HepG2 (cell line): ENCODE results near the gene NTSR2. TPM values are rescaled to one million over a fixed set of nuclear protein-coding genes. Genes with fewer than 3 reads are reported as not detected.

ENCODE experiments used
- ATAC-seq: fragments of 200-7000 bp; cut with Tn5 transposase; 3 replicates; pipeline ENCODE4 v1.9.1; 2020; ENCODE audit warnings: mild to moderate bottlenecking, moderate library complexity
- BruUV-seq: library from RNA; stranded (reverse); fragments of 400-500 nt; replicated peaks from 2 replicates; lab custom pipeline; 2021; lab: Mats Ljungman, UMichigan
- CTCF ChIA-PET: fragments of 300-600 bp; formaldehyde crosslinking; extraction: SDS; loops from one replicate; lab custom pipeline; 2021; ENCODE audit warnings: low total read pairs, inconsistent platforms, low intra/inter-chr PET ratio; lab: Yijun Ruan, JAX
- POLR2A ChIA-PET: fragments of 350-600 bp; sonication (Branson Sonifier 250); formaldehyde crosslinking; loops from one replicate; lab custom pipeline; 2020; ENCODE audit warnings: antibody characterized with exemption, inconsistent platforms; lab: Yijun Ruan, JAX
- DNase-seq: peaks from one replicate; pipeline ENCODE4 v3.0.0-alpha.2; 2015; ENCODE audit warnings: low spot score
- FAIRE-seq: peaks from 3 replicates; lab custom pipeline; 2011; peaks lifted over from hg19 to GRCh38; lab: Jason Lieb, UNC
- H2AFZ ChIP-seq: one replicate; pipeline ENCODE4 v1.6.1; 2011; ENCODE audit warnings: low read length, inconsistent platforms
- H3K27ac ChIP-seq: fragments of 300-600 bp; 3 replicates; pipeline ENCODE4 v1.8.0; 2011; ENCODE audit warnings: mixed run types, mild to moderate bottlenecking, mixed read lengths, low read length, inconsistent platforms; ENCODE audit not compliant: insufficient read depth; ENCODE audit errors: extremely low read length
- H3K27me3 ChIP-seq, 2 experiments: fragments of 200-600 bp in 1 of 2; 2 replicates in 1 of 2; 3 replicates in 1 of 2; pipeline versions ENCODE4 v1.6.0 to v1.8.0; 2011; ENCODE audit warnings: low read length in 2 of 2, mild to moderate bottlenecking in 2 of 2, moderate library complexity in 2 of 2, inconsistent platforms in 1 of 2; ENCODE audit not compliant: insufficient read depth in 2 of 2, control insufficient read depth in 1 of 2
- H3K36me3 ChIP-seq, 2 experiments: fragments of 200-600 bp in 1 of 2; replicated peaks in 1 of 2; 2 replicates in 1 of 2; 3 replicates in 1 of 2; pipeline versions ENCODE4 v1.5.1 to v1.8.0; 2011; ENCODE audit warnings: low read length in 2 of 2, inconsistent platforms in 1 of 2; ENCODE audit not compliant: insufficient read depth in 2 of 2, control insufficient read depth in 1 of 2
- H3K4me1 ChIP-seq: 2 replicates; pipeline ENCODE4 v1.5.1; 2012; ENCODE audit warnings: low read length, inconsistent platforms; ENCODE audit not compliant: insufficient read depth
- H3K4me2 ChIP-seq: 2 replicates; pipeline ENCODE4 v1.6.0; 2011; ENCODE audit warnings: low read depth, low read length, inconsistent platforms
- H3K4me3 ChIP-seq, 3 experiments: fragments of 200-600 bp in 1 of 3; sonication (generic), shearing (Covaris generic) in 1 of 3; replicated peaks in 1 of 3; 2 replicates each; pipeline ENCODE4 v1.5.1; 2011 to 2016; ENCODE audit warnings: low read length in 3 of 3, inconsistent platforms in 2 of 3, low read depth in 2 of 3, mild to moderate bottlenecking in 2 of 3, control low read depth in 1 of 3, mixed read lengths in 1 of 3; ENCODE audit not compliant: insufficient read depth in 1 of 3
- H3K79me2 ChIP-seq: one replicate; pipeline ENCODE4 v1.6.1; 2011; ENCODE audit warnings: low read length, inconsistent platforms; ENCODE audit not compliant: insufficient read depth
- H3K9ac ChIP-seq: 2 replicates; pipeline ENCODE4 v1.6.0; 2011; ENCODE audit warnings: mild to moderate bottlenecking, low read depth, low read length, inconsistent platforms; ENCODE audit not compliant: insufficient read depth
- H3K9me3 ChIP-seq: 2 replicates; pipeline ENCODE4 v1.5.1; 2012; ENCODE audit warnings: mild to moderate bottlenecking, low read length
- H4K20me1 ChIP-seq: 2 replicates; pipeline ENCODE4 v1.6.0; 2011; ENCODE audit warnings: inconsistent platforms, mild to moderate bottlenecking, low read length, moderate library complexity; ENCODE audit not compliant: insufficient read depth
- MXD3 ChIP-seq: IDR thresholded peaks from 2 replicates; pipeline ENCODE4 v1.6.1; 2016; ENCODE audit warnings: mild to moderate bottlenecking, missing biosample characterization, missing genetic modification reagents
- MYC ChIP-seq: sonication (generic); formaldehyde crosslinking; IDR thresholded peaks from 2 replicates; pipeline ENCODE4 v1.9.0; 2021; ENCODE audit warnings: missing genetic modification reagents, borderline replicate concordance
- NR3C1 ChIP-seq: sonication (generic); formaldehyde crosslinking; IDR thresholded peaks from 2 replicates; pipeline ENCODE4 v1.4.0; 2020; ENCODE audit warnings: missing genetic modification reagents
- SNAPC4 ChIP-seq: sonication (generic); formaldehyde crosslinking; IDR thresholded peaks from 2 replicates; pipeline ENCODE4 v1.4.0; 2020; ENCODE audit warnings: mild to moderate bottlenecking, missing genetic modification reagents
- ZFYVE20 ChIP-seq: sonication (generic); formaldehyde crosslinking; IDR thresholded peaks from 2 replicates; pipeline ENCODE4 v1.8.0; 2023; ENCODE audit warnings: low read depth, mild to moderate bottlenecking, moderate library complexity, missing genetic modification reagents, borderline replicate concordance
- ZNF691 ChIP-seq: sonication (generic); formaldehyde crosslinking; IDR thresholded peaks from 2 replicates; pipeline ENCODE4 v1.4.0; 2020; ENCODE audit warnings: missing genetic modification reagents, low read depth, mild to moderate bottlenecking, borderline replicate concordance
- ZNF841 ChIP-seq: sonication (generic); formaldehyde crosslinking; IDR thresholded peaks from 2 replicates; pipeline ENCODE4 v1.8.1; 2023; ENCODE audit warnings: missing genetic modification reagents, borderline replicate concordance
- ZNF891 ChIP-seq: sonication (generic); formaldehyde crosslinking; IDR thresholded peaks from 2 replicates; pipeline ENCODE4 v1.5.0; 2020; ENCODE audit warnings: mild to moderate bottlenecking, missing genetic modification reagents
- ZZZ3 ChIP-seq: sonication (generic); formaldehyde crosslinking; IDR thresholded peaks from 2 replicates; pipeline ENCODE4 v1.4.0; 2020; ENCODE audit warnings: missing genetic modification reagents, mild to moderate bottlenecking, borderline replicate concordance
- WGBS: methylation state at CpG from one replicate; pipeline ENCODE4 v1.1.6; 2017; ENCODE audit warnings: low lambda C conversion rate; 5-methylcytosine and 5-hydroxymethylcytosine counted together
- in situ Hi-C: cut with HindIII; loops from 2 replicates; pipeline ENCODE4 v1.10.0; 2017; ENCODE audit warnings: low pct_unique_long_range_greater_than_20kb; ENCODE audit not compliant: extremely low pct_ligation_motif_present
- intact Hi-C: fragments of 100-400 bp; cut with micrococcal nuclease; formaldehyde crosslinking; loops from one replicate; pipeline ENCODE4 v1.10.0; 2022; ENCODE audit not compliant: unreplicated experiment
- polyA plus RNA-seq, 8 experiments: library from polyadenylated mRNA; depleted of rRNA in 3 of 8; stranded (reverse) in 7 of 8; unstranded in 1 of 8; fragments of >200 nt; fragmentation: Illumina TruSeq in 4 of 8; extraction: Trizol in 4 of 8; gene quantifications; 2 replicates each; pipeline versions ENCODE4 v1.2.1 to v1.2.3, GENCODE V29; 2011 to 2016; ENCODE audit warnings: low read depth in 4 of 8, missing spikeins in 1 of 8, mixed read lengths in 1 of 8; ENCODE audit not compliant: insufficient read depth in 1 of 8
- total RNA-seq, 5 experiments: library from RNA; depleted of rRNA; stranded (reverse); fragments of >200 nt; fragmentation: Illumina TruSeq; extraction: Trizol; gene quantifications; 2 replicates each; pipeline ENCODE4 v1.2.3, GENCODE V29; 2016; ENCODE audit warnings: low read depth in 1 of 5

Gene NTSR2
- total and polyA plus RNA-seq, 2 of the 13 experiments (the other 11 are each of a cell fraction or from before 2014, with no cell fraction given) = not detected

- TF ChIP-seq SNAPC4 (CRISPR knock-in tag) = no peak
- TF ChIP-seq ZFYVE20 (CRISPR knock-in tag) = no peak
- no peak for TF ChIP-seq ZNF841 (CRISPR knock-in tag)
- no peak for TF ChIP-seq NR3C1 (CRISPR knock-in tag)
These were observed 10.3 kb upstream of the NTSR2 start (continued) for GRCh38 chr2:11680182-11680900.

GRCh38 chr2:11679486-11680181 is 9.6 kb upstream of the NTSR2 start:
- no peaks in the 10 kb centered on the region for H3K36me3 ChIP-seq
- peaks cover 52% of the 10 kb centered on the region for H3K4me1 ChIP-seq
- no peak for TF ChIP-seq ZZZ3 (CRISPR knock-in tag)
- TF ChIP-seq MYC (CRISPR knock-in tag) = 0 out of 2 replicates have a peak, but pooled peaks have one; percentile 11
- 0 out of 2 replicates have a peak, but pooled peaks have one; percentile 21 for TF ChIP-seq ZNF691
- 0 out of 2 replicates have a peak, but pooled peaks have one; percentile 11 for TF ChIP-seq MXD3
- peak; percentile 23; the same call in 1 of the 2 replicates for TF ChIP-seq ZNF891 (CRISPR knock-in tag)
- intact Hi-C loops = loop anchor here (5.0 to 10.0 kb wide), 2 partner anchors 95 to 257 kb away; no protein-coding TSS in a partner anchor
- H3K27ac ChIP-seq = no peak overlapping the region
- in situ Hi-C loops = no loop called here
- no peak overlapping the region for H2AFZ ChIP-seq
- no peaks in the 10 kb centered on the region for H4K20me1 ChIP-seq
- ATAC-seq (peak; percentile 2), DNase-seq (no peak), FAIRE-seq (no peak)
- BruUV-seq = no TSS peak
- 45% methylated on average over 12 of the region's 13 CpGs for WGBS
- ChIA-PET POLR2A (interaction anchor here (1.2 to 1.9 kb wide), 4 partner anchors 19 to 180 kb away, joined by 3 to 8 read pairs (median 6); partner anchors contain the start of gene LPIN1), CTCF (no interaction called here)
- no peak overlapping the region for H3K9ac ChIP-seq
- peak overlapping the region; percentile 87 for H3K4me2 ChIP-seq
- H3K79me2 ChIP-seq = no peaks in the 10 kb centered on the region
- no peaks in the 10 kb centered on the region for H3K9me3 ChIP-seq
- H3K4me3 ChIP-seq = peak overlapping the region in 1 of 3 experiments; percentile 66; a peak in 1 of 6 replicates
- H3K27me3 ChIP-seq = peaks cover 3 to 50% of the 10 kb centered on the region in 2 experiments; a peak in 3 of 5 replicates
